GM19468 (cell line): Measurements from ENCODE around the gene DMRTA2.

ENCODE experiments used
- ATAC-seq: cut with Tn5 transposase; IDR thresholded peaks from one replicate; pipeline ENCODE4 v1.9.1; 2021; ENCODE audit warnings: mild to moderate bottlenecking, moderate library complexity, moderate number of reproducible peaks; ENCODE audit not compliant: unreplicated experiment; ENCODE audit errors: extremely low read depth

DMRTA2 gene

GRCh38 chr1:50424045-50424883, 1.0 kb upstream of the DMRTA2 start:
- no peak for ATAC-seq

GRCh38 chr1:50423670-50424000, 392 bp upstream of the DMRTA2 start:
- no peak for ATAC-seq

DNA sequence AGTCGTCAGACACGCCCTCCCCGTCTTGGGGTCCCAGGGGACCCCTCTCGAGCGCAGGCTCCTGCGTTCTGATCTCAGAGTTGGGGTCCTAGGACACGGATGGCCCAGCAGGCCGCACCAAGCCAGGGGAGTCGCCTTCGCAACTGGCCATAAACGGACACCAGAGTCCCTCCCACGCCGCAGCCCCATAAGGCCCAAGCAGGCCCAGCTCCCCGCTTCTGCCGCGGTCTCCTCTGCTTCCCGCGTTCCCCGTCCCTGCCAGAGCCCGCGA, 633 bp downstream of the DMRTA2 start:
- ATAC-seq = no peak

DNA sequence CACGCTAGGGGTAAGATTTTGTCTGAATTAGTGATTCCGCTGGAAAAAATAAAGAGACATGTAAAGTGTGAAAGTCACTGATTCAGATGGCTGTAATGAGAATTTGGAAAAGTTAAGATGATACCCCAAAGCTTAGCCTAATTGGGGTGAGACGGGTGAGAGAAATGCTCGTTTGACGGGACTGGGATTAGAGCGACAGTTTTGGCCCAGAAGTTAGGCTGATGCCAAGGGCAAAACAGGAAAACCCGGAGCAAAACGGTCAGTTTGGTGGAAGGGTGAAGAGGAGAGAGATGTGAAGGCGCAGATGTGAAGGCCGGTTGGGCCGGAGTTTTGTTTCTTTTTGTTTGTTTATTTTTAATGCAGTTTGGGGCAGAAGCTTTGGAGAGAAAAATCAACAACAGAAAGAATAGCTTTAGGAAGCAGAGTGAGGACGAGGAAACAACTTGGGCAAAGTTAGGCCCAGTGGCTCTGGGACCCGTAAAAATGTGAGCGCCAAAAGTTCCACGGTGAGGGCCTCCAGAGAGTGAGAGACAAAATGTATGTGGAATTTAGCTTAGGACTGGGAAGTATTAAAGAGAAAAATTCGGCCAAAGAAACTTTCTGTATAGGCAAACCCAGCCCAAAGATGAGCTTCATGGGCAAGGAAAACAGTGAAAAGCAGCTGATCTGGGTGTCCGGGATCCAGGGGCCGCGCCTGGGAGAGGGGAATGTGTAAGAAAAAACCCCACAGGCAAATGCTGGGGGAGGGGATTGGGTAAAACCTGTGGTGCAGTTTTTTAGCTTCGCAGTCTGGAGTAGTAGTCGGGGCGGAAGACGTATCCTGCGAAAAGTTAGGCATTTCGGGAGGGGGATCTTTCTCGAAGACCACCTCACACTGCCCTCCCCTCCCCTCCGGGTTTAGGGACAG, 1.2 kb downstream of the DMRTA2 start:
- no peak for ATAC-seq

- ATAC-seq = no peak
Observed at GRCh38 chr1:50421366-50421748, 1.9 kb downstream of the DMRTA2 start.

DNA sequence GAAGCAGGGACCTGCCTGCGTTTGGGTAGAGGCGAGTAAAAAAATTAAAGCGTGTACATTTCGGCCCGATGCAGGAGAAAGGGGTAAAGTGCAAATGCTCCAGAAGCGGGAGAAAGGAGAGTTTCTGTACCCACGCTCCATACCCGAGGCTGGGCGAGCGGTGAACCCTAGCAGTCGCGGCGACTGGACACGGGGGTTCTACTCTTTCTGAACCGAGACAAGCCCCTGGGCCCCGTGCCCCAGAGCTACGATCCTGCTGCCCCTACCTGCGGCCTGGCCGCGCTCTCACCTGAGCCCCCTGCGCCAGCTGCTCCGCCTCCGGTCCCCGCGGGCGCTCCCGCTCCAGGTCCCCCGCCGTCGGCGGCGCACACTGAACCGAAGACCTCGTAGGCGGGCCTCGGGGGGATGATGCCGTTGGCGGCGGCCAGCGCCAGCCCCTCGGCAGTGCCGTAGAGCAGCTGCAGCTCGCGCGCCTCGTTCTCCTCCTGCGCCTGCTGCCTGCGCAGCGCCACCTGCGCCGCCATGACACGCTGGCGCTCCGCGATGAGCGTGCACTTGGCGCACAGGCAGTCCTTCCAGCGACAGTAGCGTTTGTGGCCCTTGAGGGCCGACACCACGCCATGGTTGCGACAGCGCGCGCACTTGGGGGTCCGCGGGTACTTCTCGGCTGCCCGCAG, 2.4 kb downstream of the DMRTA2 start:
- no peak for ATAC-seq

GRCh38 chr1:50419907-50420677, 3.2 kb downstream of the DMRTA2 start:
- no peak for ATAC-seq

DNA sequence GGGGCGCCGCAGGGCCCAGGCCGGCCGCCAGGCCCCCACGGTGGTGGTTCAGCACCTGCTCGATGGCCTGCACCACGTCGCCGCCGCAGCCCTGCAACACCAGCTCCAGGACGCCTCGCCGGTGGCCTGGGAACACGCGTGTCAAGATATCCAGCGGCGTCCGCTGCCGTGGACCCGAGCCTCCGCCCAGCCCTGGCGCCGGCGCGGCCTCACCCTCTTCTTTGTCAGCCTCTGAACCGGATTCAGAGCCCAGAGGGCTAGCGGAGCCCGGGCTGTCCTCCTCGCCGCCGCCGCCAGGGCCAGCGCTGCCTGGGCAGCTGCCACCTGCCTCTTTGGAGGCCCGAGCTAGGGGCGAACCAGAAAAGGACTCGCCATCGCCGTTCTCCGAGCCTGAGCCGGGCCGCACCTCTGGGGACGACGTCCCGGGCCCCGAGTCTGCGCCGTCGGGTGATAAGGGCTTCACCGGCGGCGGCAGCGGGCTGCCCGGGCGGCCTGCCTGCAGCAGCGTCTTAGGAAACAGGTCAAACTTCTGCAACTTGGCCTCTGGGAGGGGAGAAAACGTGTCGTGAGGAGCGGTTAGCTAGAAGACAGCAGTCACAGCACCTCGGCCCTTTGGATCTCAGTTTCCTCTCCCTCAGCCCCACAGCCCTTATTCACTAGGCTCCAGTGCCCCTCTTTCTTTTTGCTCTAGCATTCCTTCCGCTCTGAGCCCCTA, 3.9 kb downstream of the DMRTA2 start:
- ATAC-seq = no peak

DNA sequence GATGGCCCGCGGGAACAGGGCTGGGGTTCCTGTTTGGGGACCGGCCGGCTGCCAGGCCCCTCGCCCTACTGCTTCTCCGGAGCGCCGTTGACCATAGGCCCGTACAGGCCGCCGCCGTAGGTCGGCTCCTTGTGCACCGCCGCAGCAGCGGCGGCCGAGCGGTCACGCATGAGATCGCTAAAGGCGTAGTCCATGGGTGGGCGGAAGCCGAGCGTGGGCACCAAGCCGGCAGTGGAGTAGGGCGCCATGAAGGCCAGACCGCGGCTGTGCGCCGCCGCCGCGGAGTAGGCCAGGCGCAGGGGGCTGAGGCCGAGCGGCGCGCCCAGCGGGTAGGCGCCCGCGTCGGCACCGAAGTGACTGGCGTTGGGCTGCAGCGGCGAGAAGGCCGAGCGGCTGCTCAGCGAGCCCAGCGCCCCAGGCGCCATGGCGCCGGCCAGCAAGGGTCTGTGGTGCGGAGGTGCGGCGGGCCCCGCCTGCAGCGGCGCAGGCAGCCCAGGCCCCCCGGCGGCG, 4.6 kb downstream of the DMRTA2 start:
- no peak for ATAC-seq

GRCh38 chr1:50417946-50418599, 5.2 kb downstream of the DMRTA2 start:
- no peak for ATAC-seq

- ATAC-seq = no peak
Observed at GRCh38 chr1:50417507-50417906, 5.7 kb downstream of the DMRTA2 start.

GRCh38 chr1:50416553-50417453, 6.4 kb downstream of the DMRTA2 start:
- ATAC-seq = no peak

DNA sequence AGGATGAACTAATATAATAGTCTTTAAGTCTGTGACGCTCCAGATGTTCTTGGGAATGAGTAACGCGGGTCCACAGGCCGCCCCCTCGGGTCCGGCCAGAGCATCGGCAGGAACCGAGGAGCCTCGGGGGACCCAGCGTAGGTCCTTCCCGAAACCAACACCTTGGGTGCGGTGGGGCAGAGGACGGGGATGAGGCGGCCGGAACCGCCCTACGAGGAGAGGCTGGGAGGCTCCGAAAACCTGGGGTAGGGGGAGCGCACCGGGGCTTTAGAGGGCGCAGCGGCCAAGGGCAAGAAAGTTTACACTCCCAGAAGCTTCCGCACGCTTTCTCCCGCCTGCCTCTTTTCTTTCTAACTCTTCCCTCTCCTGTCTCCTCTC, 7.1 kb downstream of the DMRTA2 start:
- ATAC-seq = no peak

- ATAC-seq = no peak
Observed at GRCh38 chr1:50415235-50416149, 7.8 kb downstream of the DMRTA2 start.

GRCh38 chr1:50414853-50415234, 8.4 kb downstream of the DMRTA2 start:
- ATAC-seq = no peak

GRCh38 chr1:50412813-50413476, 10.3 kb downstream of the DMRTA2 start:
- no peak for ATAC-seq

GRCh38 chr1:50405814-50406213, 17.4 kb downstream of the DMRTA2 start:
- ATAC-seq = no peak
